Glutamatergic neuron (in vitro differentiated cells): Measurements from ENCODE around the gene TRIM9. TPM values are rescaled to one million over a fixed set of nuclear protein-coding genes. Genes with fewer than 3 reads are reported as not detected.
A peak's percentile ranks its signal among the peaks of the same experiment; 100 is the strongest.

Experiments used
- DNase-seq: peaks from one replicate; pipeline ENCODE4 v3.0.0; 2022
- H3K27ac Mint-ChIP-seq: one replicate; pipeline ENCODE4 v1.8.0; 2020; ENCODE audit warnings: mild to moderate bottlenecking, mixed read lengths, inconsistent platforms; ENCODE audit not compliant: unreplicated experiment
- H3K27me3 Mint-ChIP-seq: one replicate; pipeline ENCODE4 v1.8.0; 2020; ENCODE audit warnings: mild to moderate bottlenecking, moderate library complexity, mixed read lengths, inconsistent platforms; ENCODE audit not compliant: unreplicated experiment
- H3K36me3 Mint-ChIP-seq: one replicate; pipeline ENCODE4 v1.8.0; 2020; ENCODE audit warnings: mild to moderate bottlenecking, mixed read lengths, inconsistent platforms; ENCODE audit not compliant: unreplicated experiment
- H3K4me1 Mint-ChIP-seq: one replicate; pipeline ENCODE4 v1.8.0; 2020; ENCODE audit warnings: mild to moderate bottlenecking, low read depth, mixed read lengths, inconsistent platforms; ENCODE audit not compliant: unreplicated experiment
- H3K4me3 Mint-ChIP-seq: one replicate; pipeline ENCODE4 v1.8.0; 2020; ENCODE audit warnings: mild to moderate bottlenecking, mixed read lengths, inconsistent platforms; ENCODE audit not compliant: unreplicated experiment
- H3K9me3 Mint-ChIP-seq: one replicate; pipeline ENCODE4 v1.8.0; 2020; ENCODE audit warnings: mild to moderate bottlenecking, moderate library complexity, mixed read lengths, inconsistent platforms; ENCODE audit not compliant: unreplicated experiment
- total RNA-seq: library from RNA; stranded (reverse); fragmentation: NEBNext Ultra II Directional; extraction: Animal tissue kit (Norgen Biotek cat#: 25700); gene quantifications from one replicate; pipeline ENCODE4 v1.2.1, GENCODE V29; 2021; ENCODE audit not compliant: unreplicated experiment
- TF ChIP-seq, protein P1 (sequence below): fragments of 200-600 bp; sonication (generic); IDR thresholded peaks from one replicate; pipeline ENCODE4 v1.5.0; 2021; ENCODE audit not compliant: partially characterized antibody, unreplicated experiment

The TRIM9 gene
- total RNA-seq, 1 donor from 2014 or later, result 11.9 TPM

DNA sequence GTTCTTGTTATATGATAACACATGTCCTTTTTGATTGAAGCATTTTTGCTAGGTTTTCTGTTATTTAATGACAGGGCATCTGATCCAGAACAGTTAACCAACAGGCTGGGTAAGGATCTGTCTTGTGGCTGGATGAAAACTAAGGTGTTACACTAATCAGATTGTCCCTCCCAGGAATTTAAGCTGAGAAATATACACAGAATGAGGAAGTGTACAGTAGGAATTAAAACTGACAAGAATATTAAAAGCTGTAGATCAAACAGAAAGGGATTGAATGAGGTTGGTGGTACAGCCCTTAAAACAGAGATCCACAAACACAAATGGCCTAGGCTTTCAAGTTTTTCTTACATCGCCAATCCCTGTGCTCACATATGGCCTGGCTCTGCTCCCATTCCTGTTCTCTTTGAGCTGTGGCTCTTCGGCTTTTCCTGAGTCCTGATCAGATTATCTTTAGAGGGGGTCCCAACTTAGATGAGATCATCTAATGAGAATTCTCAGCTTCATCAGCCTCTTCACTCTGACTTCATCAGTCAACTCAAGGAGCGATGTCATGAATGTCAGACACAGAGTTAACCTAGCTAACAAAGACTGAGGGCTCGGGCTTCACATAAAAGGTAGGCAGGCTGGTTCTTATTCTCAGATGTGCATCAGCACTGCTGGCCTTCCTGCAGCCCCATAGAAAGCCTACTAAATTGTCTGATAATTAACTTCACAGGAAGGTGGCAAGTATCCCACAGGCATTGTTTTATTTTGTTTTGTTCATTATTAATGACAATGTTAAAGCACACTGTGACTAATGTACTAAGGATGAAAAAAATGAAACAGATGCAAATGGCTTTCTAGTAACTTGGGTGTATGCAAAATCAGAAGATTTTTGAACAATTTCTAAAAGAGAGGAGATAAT is 162.1 kb downstream of the TRIM9 start:
- Mint-ChIP-seq H3K4me1 (peaks cover 2% of the 10 kb centered on the region), H3K9me3 (no peaks in the 10 kb centered on the region), H3K36me3 (no peaks in the 10 kb centered on the region), H3K27ac (peak overlapping the region; percentile 31), H3K27me3 (no peaks in the 10 kb centered on the region), H3K4me3 (no peak overlapping the region)
- TF ChIP-seq, protein P1, sequence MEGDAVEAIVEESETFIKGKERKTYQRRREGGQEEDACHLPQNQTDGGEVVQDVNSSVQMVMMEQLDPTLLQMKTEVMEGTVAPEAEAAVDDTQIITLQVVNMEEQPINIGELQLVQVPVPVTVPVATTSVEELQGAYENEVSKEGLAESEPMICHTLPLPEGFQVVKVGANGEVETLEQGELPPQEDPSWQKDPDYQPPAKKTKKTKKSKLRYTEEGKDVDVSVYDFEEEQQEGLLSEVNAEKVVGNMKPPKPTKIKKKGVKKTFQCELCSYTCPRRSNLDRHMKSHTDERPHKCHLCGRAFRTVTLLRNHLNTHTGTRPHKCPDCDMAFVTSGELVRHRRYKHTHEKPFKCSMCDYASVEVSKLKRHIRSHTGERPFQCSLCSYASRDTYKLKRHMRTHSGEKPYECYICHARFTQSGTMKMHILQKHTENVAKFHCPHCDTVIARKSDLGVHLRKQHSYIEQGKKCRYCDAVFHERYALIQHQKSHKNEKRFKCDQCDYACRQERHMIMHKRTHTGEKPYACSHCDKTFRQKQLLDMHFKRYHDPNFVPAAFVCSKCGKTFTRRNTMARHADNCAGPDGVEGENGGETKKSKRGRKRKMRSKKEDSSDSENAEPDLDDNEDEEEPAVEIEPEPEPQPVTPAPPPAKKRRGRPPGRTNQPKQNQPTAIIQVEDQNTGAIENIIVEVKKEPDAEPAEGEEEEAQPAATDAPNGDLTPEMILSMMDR, result no peak
- no peak for DNase-seq

DNA sequence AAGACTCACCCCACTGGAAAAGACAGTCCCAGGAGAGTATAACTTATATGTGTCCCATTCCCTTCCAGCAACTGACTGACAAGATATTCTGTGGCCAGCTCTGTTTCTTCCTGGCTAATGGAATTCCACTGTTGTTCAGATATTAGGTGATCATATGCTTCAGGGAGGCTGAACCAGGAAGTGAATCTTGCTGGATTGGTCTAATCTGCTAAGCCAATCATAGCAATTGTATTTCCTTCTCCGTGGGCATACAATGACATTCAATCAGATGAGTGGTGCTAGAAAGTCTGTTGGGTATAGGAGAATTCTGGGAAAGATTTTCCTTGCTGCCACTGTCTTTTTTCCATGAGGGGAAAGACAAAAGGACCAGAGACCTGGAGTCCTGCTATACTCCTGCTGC is 162.7 kb downstream of the TRIM9 start:
- TF ChIP-seq, protein P1, result no peak
- no peak overlapping the region for H3K27ac Mint-ChIP-seq
- H3K4me1 Mint-ChIP-seq, result peaks cover 2% of the 10 kb centered on the region
- H3K9me3 Mint-ChIP-seq, result no peaks in the 10 kb centered on the region
- H3K36me3 Mint-ChIP-seq, result no peaks in the 10 kb centered on the region
- H3K4me3 Mint-ChIP-seq, result no peak overlapping the region
- no peak for DNase-seq
- H3K27me3 Mint-ChIP-seq, result no peaks in the 10 kb centered on the region

DNA sequence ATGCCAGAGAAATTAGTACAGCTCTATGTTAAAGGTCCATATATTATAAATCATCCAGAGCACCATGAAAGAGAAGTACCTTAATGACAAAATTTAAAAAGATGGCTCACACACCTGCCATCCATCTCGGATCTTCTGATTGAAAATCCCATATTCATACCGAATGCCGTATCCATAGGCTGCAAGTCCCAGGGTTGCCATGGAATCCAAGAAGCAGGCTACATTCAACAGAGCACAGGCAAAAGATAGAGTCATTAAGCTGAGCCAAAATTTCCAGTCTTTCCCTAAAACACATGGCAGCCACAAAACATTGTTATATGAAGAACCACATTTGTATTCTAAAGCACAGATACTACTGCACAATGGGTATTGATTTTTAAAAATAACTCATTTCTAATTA is 163.3 kb downstream of the TRIM9 start:
- Mint-ChIP-seq H3K4me3 (no peak overlapping the region), H3K27me3 (no peaks in the 10 kb centered on the region), H3K4me1 (peaks cover 2% of the 10 kb centered on the region), H3K27ac (no peak overlapping the region), H3K36me3 (no peaks in the 10 kb centered on the region), H3K9me3 (no peaks in the 10 kb centered on the region)
- TF ChIP-seq, protein P1, result no peak
- no peak for DNase-seq

DNA sequence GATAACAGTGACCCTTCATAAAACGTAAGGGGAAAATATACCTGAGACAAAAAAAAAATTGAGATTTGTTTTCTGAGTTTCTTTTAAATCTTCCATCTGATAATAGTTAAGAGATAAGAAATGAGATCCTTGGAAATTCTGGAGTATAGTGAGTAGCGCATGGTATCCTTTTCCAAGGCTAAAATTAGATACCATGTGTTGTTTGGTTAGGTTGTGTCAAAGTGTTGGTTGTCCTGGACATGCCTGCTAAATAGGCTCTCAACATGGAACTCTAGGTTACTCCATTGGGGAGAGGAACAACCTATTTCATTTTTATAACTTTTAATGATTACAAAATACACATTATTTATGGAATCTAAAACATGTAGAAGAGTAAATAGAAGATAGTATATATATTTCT is 165.4 kb downstream of the TRIM9 start:
- DNase-seq, result no peak
- Mint-ChIP-seq H3K9me3 (no peaks in the 10 kb centered on the region), H3K36me3 (no peaks in the 10 kb centered on the region), H3K4me1 (peaks cover 2% of the 10 kb centered on the region), H3K4me3 (no peak overlapping the region), H3K27me3 (no peaks in the 10 kb centered on the region), H3K27ac (no peak overlapping the region)
- TF ChIP-seq, protein P1, result no peak

DNA sequence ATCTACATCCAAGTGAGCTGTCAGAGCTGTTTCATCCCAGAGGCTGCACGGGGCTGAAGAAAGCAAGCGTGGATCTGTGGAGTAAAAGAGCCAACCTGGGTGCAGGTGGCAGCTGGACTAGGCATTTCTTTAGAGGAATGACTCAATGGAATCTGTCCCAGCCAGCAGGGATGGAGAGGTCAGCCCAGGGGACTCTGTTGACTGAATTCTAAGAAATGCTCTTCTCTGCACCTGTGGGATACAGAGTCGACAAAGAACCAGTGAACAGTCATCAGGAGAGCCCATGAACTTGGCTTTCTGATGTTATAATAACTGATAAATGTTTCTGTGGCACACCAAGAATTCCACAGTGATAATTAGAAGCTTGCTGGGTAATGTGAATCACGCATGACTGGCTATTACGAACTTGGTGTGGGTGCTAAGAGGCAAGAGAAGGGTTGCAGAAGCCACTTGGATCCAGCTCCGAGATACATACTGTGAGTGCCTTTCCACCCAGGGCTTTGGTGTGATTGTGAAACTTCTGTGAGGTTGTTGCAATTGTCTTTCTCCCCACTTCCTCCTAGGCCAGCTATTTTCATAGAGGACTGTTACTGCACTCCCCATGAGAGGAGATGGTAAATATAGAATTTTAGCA is 166.8 kb downstream of the TRIM9 start:
- Mint-ChIP-seq H3K36me3 (no peaks in the 10 kb centered on the region), H3K9me3 (no peaks in the 10 kb centered on the region), H3K27ac (no peak overlapping the region), H3K27me3 (no peaks in the 10 kb centered on the region), H3K4me1 (peaks cover 2% of the 10 kb centered on the region), H3K4me3 (no peak overlapping the region)
- no peak for DNase-seq
- TF ChIP-seq, protein P1, result no peak
